Ovary (tissue), 9 donors: ENCODE measurements around the gene MBP. TPM values are rescaled to one million over a fixed set of nuclear protein-coding genes. Genes with fewer than 3 reads are reported as not detected.

Source experiments
- DNase-seq, 5 donors: peaks; one replicate each; pipeline ENCODE4 v3.0.0-alpha.2; 2019 to 2020
- H3K27ac ChIP-seq, 2 donors: fragments of 200-600 bp; one replicate each; pipeline versions ENCODE4 v1.5.1 to v1.8.0; 2019 to 2022
- H3K27me3 ChIP-seq: fragments of 200-600 bp; one replicate; pipeline ENCODE4 v1.8.0; 2022
- H3K36me3 ChIP-seq: fragments of 200-600 bp; sonication (generic); one replicate; pipeline ENCODE4 v1.5.1; 2019
- H3K4me1 ChIP-seq: one replicate; pipeline ENCODE4 v1.8.1; 2013; ENCODE audit warnings: mild to moderate bottlenecking, moderate library complexity; ENCODE audit not compliant: insufficient read depth
- H3K4me3 ChIP-seq: fragments of 200-600 bp; sonication (generic); one replicate; pipeline ENCODE4 v1.5.1; 2017
- H3K9me3 ChIP-seq, 2 donors: fragments of 200-600 bp in 1 of 2; sonication (generic) in 1 of 2; one replicate each; pipeline versions ENCODE4 v1.5.1 to v1.8.1; 2013 to 2019; ENCODE audit warnings: mild to moderate bottlenecking in 1 of 2, moderate library complexity in 1 of 2
- CTCF ChIP-seq, 3 donors: fragments of 450-650 bp in 2 of 3; fragments of 200-600 bp in 1 of 3; IDR thresholded peaks; one replicate each; pipeline versions ENCODE4 v1.5.1 to v1.8.0; 2016 to 2022; ENCODE audit warnings: antibody characterized with exemption in 3 of 3, mild to moderate bottlenecking in 1 of 3
- EP300 ChIP-seq: sonication (generic); formaldehyde crosslinking; IDR thresholded peaks from one replicate; pipeline ENCODE4 v1.6.1; 2017; ENCODE audit warnings: antibody characterized with exemption
- POLR2A ChIP-seq: fragments of 450-650 bp; IDR thresholded peaks from one replicate; pipeline ENCODE4 v1.6.1; 2017; ENCODE audit warnings: antibody characterized with exemption, mild to moderate bottlenecking, moderate library complexity
- whole genome bisulfite sequencing, 3 donors: extraction: QIAGEN DNeasy Blood & Tissue Kit in 1 of 3; methylation state at CpG; one replicate each; pipeline versions ENCODE4 v1.1.5 to v1.1.7; 2013 to 2017; 5-methylcytosine and 5-hydroxymethylcytosine counted together
- intact Hi-C, 4 donors: fragments of 100-400 bp; cut with DNase I; formaldehyde crosslinking; loops; one replicate each; pipeline versions ENCODE4 v1.11.0 to v1.15.1; 2022 to 2023
- polyA plus RNA-seq, 2 donors: library from polyadenylated mRNA; stranded (reverse); fragments of 200-250 nt in 1 of 2; fragments of 350-450 nt in 1 of 2; fragmentation: Illumina TruSeq in 1 of 2; extraction: RNeasy Lipid Tissue Mini Kit (QIAGEN cat#74804) in 1 of 2; gene quantifications; one replicate each; pipeline ENCODE4 v1.2.3, GENCODE V29; 2013 to 2014
- total RNA-seq, 7 donors: library from RNA; depleted of rRNA in 2 of 7; stranded (reverse); fragments of >200 nt in 2 of 7; fragmentation: NEBNext Ultra II Directional in 3 of 7; extraction: Animal tissue kit (Norgen Biotek cat#: 25700) in 3 of 7; gene quantifications; one replicate each; pipeline versions ENCODE4 v1.1.0 to v1.2.4, GENCODE V29; 2016 to 2023
- donor health status: DM: no; HTN: no; CAD: no; lungs with moderate emphysema.
- donor health status: DM: no; HTN: no; CAD: no.
- donor health status: Bipolar disorder and iron deficiency.
- donor health status: DM: yes; HTN: yes; CAD: no.
- donor health status: DM: no; HTN: no; CAD: no.
- donor health status: DM: yes; HTN: yes; CAD: no.

Gene MBP
- total and polyA plus RNA-seq, 9 donors: 7.1 to 38.2 (median 23.2) TPM

DNA sequence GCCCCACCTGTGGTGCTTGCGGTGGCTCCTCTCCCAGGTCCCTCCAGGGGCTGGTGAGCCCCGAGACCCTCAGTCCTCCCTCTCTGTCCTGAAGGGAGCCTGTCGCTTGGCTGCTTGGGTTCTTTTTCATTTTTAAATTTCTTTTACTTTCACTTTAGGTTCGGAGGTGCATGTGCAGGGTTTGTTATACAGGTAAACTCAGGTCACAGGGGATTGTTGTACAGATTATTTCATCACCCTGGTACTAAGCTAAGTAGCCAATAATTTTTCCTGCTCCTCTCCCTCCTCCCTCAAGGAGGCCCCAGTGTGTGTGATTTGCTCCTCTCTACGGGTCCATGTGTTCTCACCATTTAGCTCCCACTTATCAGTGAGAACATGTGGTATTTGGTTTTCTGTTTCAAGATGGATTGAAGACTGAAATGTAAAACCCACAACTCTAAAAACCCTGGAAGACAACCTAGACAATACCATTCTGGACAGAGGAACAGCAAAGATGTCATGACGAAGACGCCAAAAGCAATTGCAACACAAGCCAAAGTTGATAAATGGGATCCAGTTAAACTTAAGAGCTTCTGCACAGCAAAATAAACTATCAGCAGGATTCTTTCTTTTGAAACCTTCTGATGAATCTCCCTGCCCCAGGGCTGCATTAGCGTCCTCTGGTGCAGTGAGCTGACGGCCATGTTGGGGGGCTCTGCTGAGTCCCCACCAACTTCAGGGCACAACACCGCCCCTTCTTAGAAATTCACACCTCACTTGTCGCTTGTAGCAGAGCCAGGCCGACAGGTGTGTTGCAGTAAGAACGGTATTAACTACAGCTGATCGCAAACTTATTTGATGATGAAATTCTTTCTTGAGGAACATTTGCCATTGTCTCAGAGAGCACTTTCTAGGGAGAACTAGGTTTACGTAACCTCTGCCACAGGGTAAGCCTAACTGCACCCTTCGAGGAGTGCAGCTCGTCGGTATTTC is 174.9 kb downstream of the MBP start:
- no peak overlapping the region for H3K4me3 ChIP-seq
- H3K36me3 ChIP-seq: no peaks in the 10 kb centered on the region
- no peaks in the 10 kb centered on the region for H3K27me3 ChIP-seq
- no peak overlapping the region for H3K27ac ChIP-seq
- H3K9me3 ChIP-seq: no peaks in the 10 kb centered on the region
- H3K4me1 ChIP-seq: peaks cover 6% of the 10 kb centered on the region
- WGBS, 3 donors: 76 to 80% (median 76%) methylated on average over 18 of the region's 18 CpGs
- DNase-seq: no peak
- TF ChIP-seq POLR2A (no peak), EP300 (no peak), CTCF (IDR thresholded peaks at IDR 0.05) (no peak)
- intact Hi-C loops: no loop called here

GRCh38 chr18:76956648-76957047 is 175.9 kb downstream of the MBP start:
- H3K27me3 ChIP-seq: no peaks in the 10 kb centered on the region
- TF ChIP-seq CTCF (IDR thresholded peaks at IDR 0.05) (no peak), EP300 (no peak), POLR2A (no peak)
- intact Hi-C loops: no loop called here
- peaks cover 6% of the 10 kb centered on the region for H3K4me1 ChIP-seq
- no peak for DNase-seq
- 88 to 93% (median 92%) methylated on average over 11 of the region's 11 CpGs for WGBS, 3 donors
- H3K9me3 ChIP-seq: no peaks in the 10 kb centered on the region
- no peak overlapping the region for H3K4me3 ChIP-seq
- no peaks in the 10 kb centered on the region for H3K36me3 ChIP-seq
- H3K27ac ChIP-seq: no peak overlapping the region

DNA sequence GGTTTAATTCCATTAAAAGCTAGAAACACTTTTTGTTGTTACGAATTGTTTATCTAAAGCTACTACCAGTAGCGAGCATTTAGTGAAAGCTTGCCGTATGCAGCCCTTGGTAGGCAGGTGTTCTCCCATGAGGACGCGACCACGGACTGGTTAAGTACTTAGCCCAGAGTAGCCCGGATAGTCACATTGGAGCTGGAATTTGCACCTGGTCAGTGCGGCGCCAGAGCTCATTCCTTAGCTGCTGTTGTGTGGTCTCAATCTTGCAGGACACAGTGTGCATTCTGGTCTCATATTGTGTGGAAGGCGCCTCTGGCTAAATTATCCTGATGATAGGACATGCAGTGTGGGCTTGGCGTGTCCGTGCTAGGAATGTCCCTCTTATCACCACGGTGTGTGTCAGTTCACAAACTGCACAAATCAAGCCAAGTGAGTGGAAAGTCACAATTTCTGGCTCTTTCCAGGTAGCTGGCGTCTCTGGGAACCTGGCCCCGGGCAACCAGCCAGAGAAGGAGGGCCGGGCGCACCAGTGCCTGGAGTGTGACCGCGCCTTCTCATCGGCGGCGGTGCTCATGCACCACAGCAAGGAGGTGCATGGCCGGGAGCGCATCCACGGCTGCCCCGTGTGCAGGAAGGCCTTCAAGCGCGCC is 176.9 kb downstream of the MBP start:
- no peak overlapping the region for H3K27ac ChIP-seq
- H3K4me3 ChIP-seq: no peak overlapping the region
- H3K4me1 ChIP-seq: peaks cover 6% of the 10 kb centered on the region
- H3K9me3 ChIP-seq: no peaks in the 10 kb centered on the region
- DNase-seq: no peak
- TF ChIP-seq EP300 (no peak), POLR2A (no peak), CTCF (IDR thresholded peaks at IDR 0.05) (no peak)
- no peaks in the 10 kb centered on the region for H3K36me3 ChIP-seq
- WGBS, 3 donors: 96 to 97% (median 96%) methylated on average over 28 of the region's 28 CpGs
- intact Hi-C loops: no loop called here
- no peaks in the 10 kb centered on the region for H3K27me3 ChIP-seq

DNA sequence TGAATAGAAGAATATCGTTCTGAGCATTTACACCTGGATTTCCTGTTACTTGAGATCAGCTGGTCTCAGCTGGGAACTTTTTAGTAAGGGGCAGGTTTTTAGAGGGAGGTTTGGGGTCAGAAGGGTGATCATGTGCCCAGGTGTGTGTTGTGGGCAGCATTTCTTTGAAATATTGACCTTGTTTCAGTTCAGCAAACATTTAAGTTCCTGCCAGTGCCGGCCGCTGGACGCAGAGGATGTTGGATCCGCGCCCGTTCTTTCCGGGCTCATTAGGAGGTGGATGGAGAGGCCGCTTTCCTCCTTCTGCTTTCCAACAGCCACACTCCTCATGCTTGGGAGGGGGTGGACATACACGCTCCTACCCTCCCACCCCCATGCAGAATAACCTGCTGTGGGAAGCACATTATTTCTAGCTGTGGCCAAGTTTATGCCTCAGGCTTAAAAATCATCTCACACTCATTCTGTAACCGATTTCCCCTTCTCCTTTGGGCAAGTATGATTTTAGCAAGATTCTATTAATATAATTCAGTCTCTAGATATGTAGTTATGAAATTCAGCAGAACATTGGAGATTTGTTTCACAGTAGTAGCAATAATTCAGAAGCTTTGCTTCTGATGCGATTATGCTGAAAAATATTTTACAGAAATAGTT is 178.9 kb downstream of the MBP start:
- Histone ChIP-seq H3K9me3 (no peaks in the 10 kb centered on the region), H3K36me3 (no peaks in the 10 kb centered on the region), H3K27ac (peak overlapping the region in 1 of 2 donors; percentile 40), H3K4me1 (peaks cover 4% of the 10 kb centered on the region), H3K4me3 (no peak overlapping the region), H3K27me3 (no peaks in the 10 kb centered on the region)
- peak; percentile 81 to 90 (median 85) for DNase-seq
- intact Hi-C loops: no loop called here
- no peak for TF ChIP-seq EP300
- TF ChIP-seq CTCF (IDR thresholded peaks at IDR 0.05): no peak
- TF ChIP-seq POLR2A: no peak
- 10 to 15% (median 13%) methylated on average over 12 of the region's 12 CpGs for WGBS, 3 donors
